Measurements from ENCODE around the gene TNIK. TPM values are rescaled to one million over a fixed set of nuclear protein-coding genes. Genes with fewer than 3 reads are reported as not detected.

The TNIK gene
- total RNA-seq, 2 donors from 2014 or later, result 28.6 to 43.8 TPM

DNA sequence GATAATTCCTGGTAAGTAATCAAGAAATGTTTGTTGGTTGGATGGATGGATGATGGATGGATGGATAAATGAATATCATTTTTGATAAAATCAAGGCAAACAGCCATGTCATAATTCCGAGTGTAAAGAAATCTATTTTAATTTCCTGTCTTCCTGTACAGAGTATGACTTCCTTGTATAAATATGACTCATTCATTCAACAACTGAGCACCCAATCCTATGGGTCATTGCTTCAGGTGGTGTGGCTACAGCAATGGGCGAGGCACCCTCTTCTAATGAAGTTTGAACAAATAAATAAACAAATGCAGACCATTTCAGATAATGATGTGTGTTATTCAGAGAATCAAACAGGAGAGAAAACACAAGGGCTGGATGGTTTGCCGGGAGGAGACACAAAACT, 198.7 kb downstream of the TNIK start:
- Mint-ChIP-seq H3K4me1 (peaks cover 59% of the 10 kb centered on the region), H3K27me3 (no peaks in the 10 kb centered on the region), H3K36me3 (ENCODE audit: low read depth) (no peaks in the 10 kb centered on the region), H3K9me3 (peaks cover 4% of the 10 kb centered on the region), H3K4me3 (peak overlapping the region; percentile 64), H3K27ac (peak overlapping the region; percentile 58)
- ATAC-seq (replicated peaks), result peak; percentile 22

GRCh38 chr3:171260899-171261298, 199.3 kb downstream of the TNIK start:
- Mint-ChIP-seq H3K9me3 (peaks cover 4% of the 10 kb centered on the region), H3K4me1 (peaks cover 61% of the 10 kb centered on the region), H3K27ac (peak overlapping the region; percentile 58), H3K36me3 (ENCODE audit: low read depth) (no peaks in the 10 kb centered on the region), H3K27me3 (no peaks in the 10 kb centered on the region), H3K4me3 (peak overlapping the region; percentile 64)
- ATAC-seq (replicated peaks), result no peak

DNA sequence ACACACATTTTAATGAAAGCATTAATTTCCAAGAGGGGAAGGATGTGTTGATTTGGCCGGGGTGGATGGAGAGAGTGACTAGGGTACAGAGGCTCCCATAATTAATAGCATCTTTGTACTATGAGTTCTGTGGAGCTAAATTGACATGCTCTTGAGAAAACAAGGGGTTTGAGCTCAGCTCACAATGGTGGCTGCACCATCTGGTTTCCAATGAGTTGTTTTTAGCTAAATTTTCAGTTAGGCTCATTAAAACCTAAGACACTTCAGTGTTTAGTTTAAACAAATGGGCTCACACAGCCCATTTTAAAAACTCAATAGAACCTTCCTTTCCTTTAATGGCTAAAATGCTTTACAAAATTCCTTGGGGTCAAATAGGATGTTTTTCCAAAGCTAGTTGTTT, 199.7 kb downstream of the TNIK start:
- H3K4me3 Mint-ChIP-seq, result no peak overlapping the region
- peaks cover 58% of the 10 kb centered on the region for H3K4me1 Mint-ChIP-seq
- peaks cover 4% of the 10 kb centered on the region for H3K9me3 Mint-ChIP-seq
- H3K27ac Mint-ChIP-seq, result no peak overlapping the region
- H3K27me3 Mint-ChIP-seq, result no peaks in the 10 kb centered on the region
- no peaks in the 10 kb centered on the region for H3K36me3 Mint-ChIP-seq (ENCODE audit: low read depth)
- ATAC-seq (replicated peaks), result no peak

GRCh38 chr3:171258316-171258715, 201.9 kb downstream of the TNIK start:
- Mint-ChIP-seq H3K4me3 (peak overlapping the region; percentile 78), H3K27me3 (no peaks in the 10 kb centered on the region), H3K9me3 (peaks cover 4% of the 10 kb centered on the region), H3K36me3 (ENCODE audit: low read depth) (no peaks in the 10 kb centered on the region), H3K27ac (peak overlapping the region; percentile 92), H3K4me1 (peaks cover 75% of the 10 kb centered on the region)
- ATAC-seq (replicated peaks), result peak; percentile 34

GRCh38 chr3:171257251-171258203, 202.7 kb downstream of the TNIK start:
- Mint-ChIP-seq H3K4me3 (peak overlapping the region; percentile 78), H3K27ac (peak overlapping the region; percentile 92), H3K4me1 (peaks cover 71% of the 10 kb centered on the region), H3K36me3 (ENCODE audit: low read depth) (no peaks in the 10 kb centered on the region), H3K9me3 (peaks cover 4% of the 10 kb centered on the region), H3K27me3 (no peaks in the 10 kb centered on the region)
- ATAC-seq (replicated peaks), result peak; percentile 46

- Mint-ChIP-seq H3K4me1 (peaks cover 71% of the 10 kb centered on the region), H3K36me3 (ENCODE audit: low read depth) (no peaks in the 10 kb centered on the region), H3K27ac (peak overlapping the region; percentile 92), H3K27me3 (no peaks in the 10 kb centered on the region), H3K9me3 (peaks cover 4% of the 10 kb centered on the region), H3K4me3 (peak overlapping the region; percentile 78)
- ATAC-seq (replicated peaks), result peak; percentile 35
Measured at GRCh38 chr3:171256445-171257250, 203.6 kb downstream of the TNIK start.

- Mint-ChIP-seq H3K27ac (peak overlapping the region; percentile 92), H3K36me3 (ENCODE audit: low read depth) (no peaks in the 10 kb centered on the region), H3K4me1 (peaks cover 70% of the 10 kb centered on the region), H3K27me3 (no peaks in the 10 kb centered on the region), H3K9me3 (peaks cover 4% of the 10 kb centered on the region), H3K4me3 (peak overlapping the region; percentile 78)
- peak; percentile 73 for ATAC-seq (replicated peaks)
Measured at GRCh38 chr3:171255236-171255806, 204.9 kb downstream of the TNIK start.

DNA sequence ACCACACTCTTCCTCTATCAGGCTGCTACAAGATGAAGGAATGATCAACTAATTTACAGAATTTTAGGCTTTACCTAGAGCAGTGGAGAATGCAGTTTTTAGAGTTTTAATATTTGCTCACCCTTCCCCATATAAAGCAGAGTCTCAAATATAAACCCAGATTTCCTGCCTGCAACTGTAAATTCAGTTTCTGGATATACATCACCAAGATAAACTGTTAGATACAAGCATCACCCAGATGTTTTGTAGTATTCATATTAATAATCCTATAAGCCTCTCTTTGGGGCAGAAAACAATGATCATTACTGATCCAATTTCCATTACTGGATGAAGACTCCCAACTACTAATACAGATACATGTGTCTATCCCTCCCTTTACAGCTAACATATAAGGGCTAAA, 205.9 kb downstream of the TNIK start:
- H3K4me1 Mint-ChIP-seq, result peaks cover 78% of the 10 kb centered on the region
- H3K27ac Mint-ChIP-seq, result peak overlapping the region; percentile 92
- H3K27me3 Mint-ChIP-seq, result no peaks in the 10 kb centered on the region
- peaks cover 4% of the 10 kb centered on the region for H3K9me3 Mint-ChIP-seq
- H3K36me3 Mint-ChIP-seq (ENCODE audit: low read depth), result no peaks in the 10 kb centered on the region
- peak overlapping the region; percentile 78 for H3K4me3 Mint-ChIP-seq
- ATAC-seq (replicated peaks), result no peak

GRCh38 chr3:171251835-171252234, 208.4 kb downstream of the TNIK start:
- Mint-ChIP-seq H3K27me3 (no peaks in the 10 kb centered on the region), H3K27ac (peak overlapping the region; percentile 64), H3K36me3 (ENCODE audit: low read depth) (no peaks in the 10 kb centered on the region), H3K9me3 (no peaks in the 10 kb centered on the region), H3K4me3 (peak overlapping the region; percentile 58), H3K4me1 (peaks cover 56% of the 10 kb centered on the region)
- ATAC-seq (replicated peaks), result no peak

DNA sequence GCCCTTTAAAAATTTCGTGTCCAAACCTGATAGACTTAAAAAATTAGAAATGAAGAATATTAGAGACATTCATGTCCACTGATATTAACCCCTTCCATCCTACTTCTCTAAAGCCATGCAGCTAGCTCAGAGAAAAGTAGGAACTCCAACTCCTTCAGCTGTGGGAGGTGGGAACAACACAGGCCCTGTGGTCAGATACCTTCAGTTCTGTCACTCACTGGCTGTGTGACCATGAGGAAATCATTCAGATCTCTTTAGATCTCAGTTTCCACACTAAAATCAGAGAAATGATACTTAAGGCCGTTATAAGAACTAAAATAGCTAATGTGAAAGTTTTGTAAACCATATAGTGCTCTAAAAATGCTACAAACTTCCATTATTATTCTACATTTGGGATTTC, 209.8 kb downstream of the TNIK start:
- H3K27ac Mint-ChIP-seq, result peak overlapping the region; percentile 39
- H3K4me3 Mint-ChIP-seq, result no peak overlapping the region
- peaks cover 46% of the 10 kb centered on the region for H3K4me1 Mint-ChIP-seq
- no peak for ATAC-seq (replicated peaks)
- no peaks in the 10 kb centered on the region for H3K36me3 Mint-ChIP-seq (ENCODE audit: low read depth)
- H3K27me3 Mint-ChIP-seq, result no peaks in the 10 kb centered on the region
- H3K9me3 Mint-ChIP-seq, result no peaks in the 10 kb centered on the region

- Mint-ChIP-seq H3K4me3 (no peak overlapping the region), H3K4me1 (peaks cover 34% of the 10 kb centered on the region), H3K9me3 (no peaks in the 10 kb centered on the region), H3K27me3 (no peaks in the 10 kb centered on the region), H3K27ac (no peak overlapping the region), H3K36me3 (ENCODE audit: low read depth) (no peaks in the 10 kb centered on the region)
- ATAC-seq (replicated peaks), result no peak
Measured at GRCh38 chr3:171249245-171249644, 211.0 kb downstream of the TNIK start.

- Mint-ChIP-seq H3K4me3 (no peak overlapping the region), H3K9me3 (no peaks in the 10 kb centered on the region), H3K27ac (no peak overlapping the region), H3K36me3 (ENCODE audit: low read depth) (no peaks in the 10 kb centered on the region), H3K27me3 (no peaks in the 10 kb centered on the region), H3K4me1 (peaks cover 28% of the 10 kb centered on the region)
- ATAC-seq (replicated peaks), result peak; percentile 79
Measured at GRCh38 chr3:171248426-171249111, 211.6 kb downstream of the TNIK start.

GRCh38 chr3:171245796-171246765, 214.1 kb downstream of the TNIK start:
- H3K4me3 Mint-ChIP-seq, result no peak overlapping the region
- H3K27ac Mint-ChIP-seq, result no peak overlapping the region
- no peaks in the 10 kb centered on the region for H3K36me3 Mint-ChIP-seq (ENCODE audit: low read depth)
- no peaks in the 10 kb centered on the region for H3K27me3 Mint-ChIP-seq
- H3K9me3 Mint-ChIP-seq, result peaks cover 4% of the 10 kb centered on the region
- H3K4me1 Mint-ChIP-seq, result peaks cover 13% of the 10 kb centered on the region
- no peak for ATAC-seq (replicated peaks)

Measured in activated T-helper 17 cell treated with anti-CD3 and anti-CD28 coated beads, Interleukin-2, amount 50 U/mL, for 72 hours (primary cell).